Ishikawa (cell line): ENCODE data around the gene ZNF485.

Source experiments
- CEBPB ChIP-seq: IDR thresholded peaks from 2 replicates; pipeline ENCODE4 v1.6.1; 2012
- CREB1 ChIP-seq: IDR thresholded peaks from 2 replicates; pipeline ENCODE4 v1.6.1; 2012; ENCODE audit warnings: low read depth
- EGR1 ChIP-seq: IDR thresholded peaks from 2 replicates; pipeline ENCODE4 v1.6.1; 2012
- EP300 ChIP-seq: IDR thresholded peaks from 2 replicates; pipeline ENCODE4 v1.6.1; 2012; ENCODE audit warnings: borderline replicate concordance
- FOXM1 ChIP-seq: IDR thresholded peaks from 2 replicates; pipeline ENCODE4 v1.6.1; 2012; ENCODE audit warnings: low read depth, borderline replicate concordance
- NFIC ChIP-seq: IDR thresholded peaks from 2 replicates; pipeline ENCODE4 v1.6.1; 2012
- RAD21 ChIP-seq: IDR thresholded peaks from 2 replicates; pipeline ENCODE4 v1.6.1; 2012; ENCODE audit warnings: low read depth
- TAF1 ChIP-seq: IDR thresholded peaks from 2 replicates; pipeline ENCODE4 v1.6.1; 2012; ENCODE audit warnings: low read depth, mild to moderate bottlenecking
- TCF12 ChIP-seq: IDR thresholded peaks from 2 replicates; pipeline ENCODE4 v1.6.1; 2012; ENCODE audit warnings: low read depth
- TEAD4 ChIP-seq: IDR thresholded peaks from 2 replicates; pipeline ENCODE4 v1.6.1; 2012
- USF1 ChIP-seq: IDR thresholded peaks from 2 replicates; pipeline ENCODE4 v1.6.1; 2012
- YY1 ChIP-seq: IDR thresholded peaks from 2 replicates; pipeline ENCODE4 v1.6.1; 2012; ENCODE audit warnings: low read depth
- ZBTB7A ChIP-seq: IDR thresholded peaks from 2 replicates; pipeline ENCODE4 v1.6.1; 2012; ENCODE audit warnings: low read depth
- TF ChIP-seq, protein P1 (sequence below): IDR thresholded peaks from 2 replicates; pipeline ENCODE4 v1.6.1; 2012
- TF ChIP-seq, protein P2 (sequence below): IDR thresholded peaks from 2 replicates; pipeline ENCODE4 v1.6.1; 2012; ENCODE audit warnings: low read depth, mild to moderate bottlenecking

ZNF485 gene

GRCh38 chr10:43573250-43574000 lies 32.8 kb upstream of the ZNF485 start:
- TF ChIP-seq, protein P1, sequence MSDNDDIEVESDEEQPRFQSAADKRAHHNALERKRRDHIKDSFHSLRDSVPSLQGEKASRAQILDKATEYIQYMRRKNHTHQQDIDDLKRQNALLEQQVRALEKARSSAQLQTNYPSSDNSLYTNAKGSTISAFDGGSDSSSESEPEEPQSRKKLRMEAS = no peak
- no peak for TF ChIP-seq TCF12
- no peak for TF ChIP-seq FOXM1
- TF ChIP-seq EP300 = no peak
- TF ChIP-seq ZBTB7A = no peak
- TF ChIP-seq, protein P2, sequence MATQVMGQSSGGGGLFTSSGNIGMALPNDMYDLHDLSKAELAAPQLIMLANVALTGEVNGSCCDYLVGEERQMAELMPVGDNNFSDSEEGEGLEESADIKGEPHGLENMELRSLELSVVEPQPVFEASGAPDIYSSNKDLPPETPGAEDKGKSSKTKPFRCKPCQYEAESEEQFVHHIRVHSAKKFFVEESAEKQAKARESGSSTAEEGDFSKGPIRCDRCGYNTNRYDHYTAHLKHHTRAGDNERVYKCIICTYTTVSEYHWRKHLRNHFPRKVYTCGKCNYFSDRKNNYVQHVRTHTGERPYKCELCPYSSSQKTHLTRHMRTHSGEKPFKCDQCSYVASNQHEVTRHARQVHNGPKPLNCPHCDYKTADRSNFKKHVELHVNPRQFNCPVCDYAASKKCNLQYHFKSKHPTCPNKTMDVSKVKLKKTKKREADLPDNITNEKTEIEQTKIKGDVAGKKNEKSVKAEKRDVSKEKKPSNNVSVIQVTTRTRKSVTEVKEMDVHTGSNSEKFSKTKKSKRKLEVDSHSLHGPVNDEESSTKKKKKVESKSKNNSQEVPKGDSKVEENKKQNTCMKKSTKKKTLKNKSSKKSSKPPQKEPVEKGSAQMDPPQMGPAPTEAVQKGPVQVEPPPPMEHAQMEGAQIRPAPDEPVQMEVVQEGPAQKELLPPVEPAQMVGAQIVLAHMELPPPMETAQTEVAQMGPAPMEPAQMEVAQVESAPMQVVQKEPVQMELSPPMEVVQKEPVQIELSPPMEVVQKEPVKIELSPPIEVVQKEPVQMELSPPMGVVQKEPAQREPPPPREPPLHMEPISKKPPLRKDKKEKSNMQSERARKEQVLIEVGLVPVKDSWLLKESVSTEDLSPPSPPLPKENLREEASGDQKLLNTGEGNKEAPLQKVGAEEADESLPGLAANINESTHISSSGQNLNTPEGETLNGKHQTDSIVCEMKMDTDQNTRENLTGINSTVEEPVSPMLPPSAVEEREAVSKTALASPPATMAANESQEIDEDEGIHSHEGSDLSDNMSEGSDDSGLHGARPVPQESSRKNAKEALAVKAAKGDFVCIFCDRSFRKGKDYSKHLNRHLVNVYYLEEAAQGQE = no peak

DNA sequence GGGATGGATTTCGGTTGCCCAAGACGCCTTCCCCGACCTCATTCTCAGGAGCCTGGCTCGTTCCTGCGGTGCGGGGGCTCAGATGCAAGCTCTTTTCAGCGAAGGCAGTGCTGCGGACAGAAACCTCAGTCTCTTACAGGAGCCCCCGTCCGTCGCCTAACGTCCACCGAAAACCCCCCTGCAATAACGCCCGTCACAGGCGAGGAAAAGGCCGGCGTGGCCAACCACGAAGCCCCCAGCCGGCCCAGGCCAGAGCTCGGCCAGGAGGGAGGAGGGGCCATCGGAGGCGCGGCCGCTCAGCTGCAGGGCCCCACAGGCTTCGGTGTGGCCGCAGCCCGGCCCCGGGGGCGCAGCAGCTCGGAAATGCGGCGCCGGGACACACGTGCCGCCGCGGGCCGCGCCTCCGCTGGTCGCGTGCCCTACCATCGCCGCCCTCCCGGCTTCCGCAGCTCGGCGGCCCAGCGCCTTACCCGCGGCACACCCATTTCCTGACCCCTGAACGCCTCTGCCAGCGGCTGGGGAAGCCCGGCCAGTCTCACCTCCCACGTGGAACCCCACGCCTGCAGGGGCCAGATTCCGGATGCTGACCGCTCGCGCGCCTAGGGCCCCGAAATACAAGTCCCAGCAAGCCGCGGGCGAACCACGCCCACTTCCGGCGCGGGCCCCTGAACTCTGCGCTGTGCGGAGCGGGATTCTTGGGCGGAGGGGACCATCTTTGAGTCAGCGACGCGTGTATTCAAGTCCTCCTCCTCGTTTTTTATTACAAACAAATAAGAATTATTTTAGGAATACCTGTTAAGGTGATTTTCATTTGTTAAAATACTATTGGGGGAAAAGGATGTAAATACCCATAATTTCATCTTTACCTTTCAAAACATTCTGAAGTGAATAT lies 32.0 kb upstream of the ZNF485 start, which contains the start of gene ZNF239:
TSS of gene ZNF239 (minus strand) at position 616 of the 892 bp plus-strand sequence. CDS start 16,537 bp downstream, outside the sequence.
- TF ChIP-seq EP300 (no peak), TCF12 (no peak; the same call in 1 of the 2 replicates), CEBPB (no peak), TAF1 (0 out of 2 replicates have a peak, but pooled peaks have one; percentile 18), RAD21 (no peak), CREB1 (no peak), ZBTB7A (no peak), USF1 (peak; percentile 47; the same call in 1 of the 2 replicates), YY1 (peak; percentile 34; the same call in 1 of the 2 replicates), EGR1 (no peak), NFIC (no peak), TEAD4 (0 out of 2 replicates have a peak, but pooled peaks have one; percentile 34), FOXM1 (no peak)
- TF ChIP-seq, protein P2 = no peak
- TF ChIP-seq, protein P1 = peak; percentile 96

GRCh38 chr10:43574906-43575305 lies 31.3 kb upstream of the ZNF485 start:
- no peak for TF ChIP-seq EP300
- TF ChIP-seq USF1 = no peak
- TF ChIP-seq YY1 = no peak
- no peak for TF ChIP-seq RAD21
- no peak for TF ChIP-seq EGR1
- no peak for TF ChIP-seq FOXM1
- TF ChIP-seq CREB1 = no peak
- TF ChIP-seq, protein P1 = no peak
- no peak for TF ChIP-seq CEBPB
- TF ChIP-seq TAF1 = no peak
- TF ChIP-seq, protein P2 = no peak
- TF ChIP-seq NFIC = no peak
- no peak for TF ChIP-seq TCF12
